Nucleus accumbens (tissue), 56 donors: ENCODE data around the gene SLC19A3.

ENCODE experiments used
- DNase-seq, 56 donors: peaks; one replicate each; lab custom pipeline; 2025; lab: John Stamatoyannopoulos, UW

The SLC19A3 gene

DNA sequence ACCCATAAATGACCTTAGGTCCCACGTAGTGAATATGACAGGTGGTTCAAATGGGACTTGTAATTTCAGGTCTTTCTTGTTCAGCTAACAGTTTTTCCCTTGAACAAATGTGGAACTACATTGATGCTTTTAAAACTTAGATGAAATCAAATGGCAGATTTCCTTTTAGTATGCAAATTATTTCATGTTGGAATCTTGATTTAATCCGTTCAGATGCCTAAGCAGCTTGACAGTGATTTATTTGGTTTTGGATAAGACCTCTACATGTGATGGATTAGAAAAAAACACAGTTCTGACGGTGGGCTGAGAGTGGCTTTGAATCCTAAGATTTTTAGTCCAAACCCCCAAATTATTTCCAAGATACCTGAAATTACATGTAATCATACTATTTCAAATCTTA, 83.6 kb downstream of the SLC19A3 start:
- DNase-seq = no peak
